ENCODE measurements around the gene ZNF536. TPM values are rescaled to one million over a fixed set of nuclear protein-coding genes. Genes with fewer than 3 reads are reported as not detected.

ZNF536 gene
- total RNA-seq, 1 experiment from 2014 or later: 0.35 TPM

- Mint-ChIP-seq H3K36me3 (no peaks in the 10 kb centered on the region), H3K4me1 (no peaks in the 10 kb centered on the region), H3K27ac (no peak overlapping the region), H3K27me3 (ENCODE audit: low read depth) (no peaks in the 10 kb centered on the region; the same call in 1 of the 2 replicates), H3K4me3 (no peak overlapping the region), H3K9me3 (0 out of 2 replicates have a peak, but pooled peaks cover 6% of the 10 kb centered on the region)
- POLR2A ChIA-PET: no interaction called here
- TF ChIP-seq ZNF396 (CRISPR knock-in tag; IDR thresholded peaks at IDR 0.05; ENCODE audit: borderline replicate concordance) (no peak), NR1H2 (CRISPR knock-in tag; IDR thresholded peaks at IDR 0.05) (no peak), NFYB (CRISPR knock-in tag; conservative IDR thresholded peaks at IDR 0.05; ENCODE audit: low read depth) (no peak), NR3C1 (CRISPR knock-in tag; conservative IDR thresholded peaks at IDR 0.05; ENCODE audit: low read depth) (no peak), ZNF138 (CRISPR knock-in tag; conservative IDR thresholded peaks at IDR 0.05) (no peak), E2F4 (CRISPR knock-in tag; IDR thresholded peaks at IDR 0.05; ENCODE audit: borderline replicate concordance, low read depth) (no peak)
- TF ChIP-seq, protein P1, sequence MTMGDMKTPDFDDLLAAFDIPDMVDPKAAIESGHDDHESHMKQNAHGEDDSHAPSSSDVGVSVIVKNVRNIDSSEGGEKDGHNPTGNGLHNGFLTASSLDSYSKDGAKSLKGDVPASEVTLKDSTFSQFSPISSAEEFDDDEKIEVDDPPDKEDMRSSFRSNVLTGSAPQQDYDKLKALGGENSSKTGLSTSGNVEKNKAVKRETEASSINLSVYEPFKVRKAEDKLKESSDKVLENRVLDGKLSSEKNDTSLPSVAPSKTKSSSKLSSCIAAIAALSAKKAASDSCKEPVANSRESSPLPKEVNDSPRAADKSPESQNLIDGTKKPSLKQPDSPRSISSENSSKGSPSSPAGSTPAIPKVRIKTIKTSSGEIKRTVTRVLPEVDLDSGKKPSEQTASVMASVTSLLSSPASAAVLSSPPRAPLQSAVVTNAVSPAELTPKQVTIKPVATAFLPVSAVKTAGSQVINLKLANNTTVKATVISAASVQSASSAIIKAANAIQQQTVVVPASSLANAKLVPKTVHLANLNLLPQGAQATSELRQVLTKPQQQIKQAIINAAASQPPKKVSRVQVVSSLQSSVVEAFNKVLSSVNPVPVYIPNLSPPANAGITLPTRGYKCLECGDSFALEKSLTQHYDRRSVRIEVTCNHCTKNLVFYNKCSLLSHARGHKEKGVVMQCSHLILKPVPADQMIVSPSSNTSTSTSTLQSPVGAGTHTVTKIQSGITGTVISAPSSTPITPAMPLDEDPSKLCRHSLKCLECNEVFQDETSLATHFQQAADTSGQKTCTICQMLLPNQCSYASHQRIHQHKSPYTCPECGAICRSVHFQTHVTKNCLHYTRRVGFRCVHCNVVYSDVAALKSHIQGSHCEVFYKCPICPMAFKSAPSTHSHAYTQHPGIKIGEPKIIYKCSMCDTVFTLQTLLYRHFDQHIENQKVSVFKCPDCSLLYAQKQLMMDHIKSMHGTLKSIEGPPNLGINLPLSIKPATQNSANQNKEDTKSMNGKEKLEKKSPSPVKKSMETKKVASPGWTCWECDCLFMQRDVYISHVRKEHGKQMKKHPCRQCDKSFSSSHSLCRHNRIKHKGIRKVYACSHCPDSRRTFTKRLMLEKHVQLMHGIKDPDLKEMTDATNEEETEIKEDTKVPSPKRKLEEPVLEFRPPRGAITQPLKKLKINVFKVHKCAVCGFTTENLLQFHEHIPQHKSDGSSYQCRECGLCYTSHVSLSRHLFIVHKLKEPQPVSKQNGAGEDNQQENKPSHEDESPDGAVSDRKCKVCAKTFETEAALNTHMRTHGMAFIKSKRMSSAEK (CRISPR knock-in tag; IDR thresholded peaks at IDR 0.05; ENCODE audit: borderline replicate concordance): no peak
- ATAC-seq (no peak), DNase-seq (ENCODE audit: low spot score) (no peak)
- CTCF ChIA-PET: interaction anchor here (0.6 to 1.3 kb wide), 2 partner anchors 551 to 617 kb away, joined by 3 to 4 read pairs; no protein-coding TSS in a partner anchor
These were observed 38.7 kb upstream of the ZNF536 start for GRCh38 chr19:30333291-30334065.

DNA sequence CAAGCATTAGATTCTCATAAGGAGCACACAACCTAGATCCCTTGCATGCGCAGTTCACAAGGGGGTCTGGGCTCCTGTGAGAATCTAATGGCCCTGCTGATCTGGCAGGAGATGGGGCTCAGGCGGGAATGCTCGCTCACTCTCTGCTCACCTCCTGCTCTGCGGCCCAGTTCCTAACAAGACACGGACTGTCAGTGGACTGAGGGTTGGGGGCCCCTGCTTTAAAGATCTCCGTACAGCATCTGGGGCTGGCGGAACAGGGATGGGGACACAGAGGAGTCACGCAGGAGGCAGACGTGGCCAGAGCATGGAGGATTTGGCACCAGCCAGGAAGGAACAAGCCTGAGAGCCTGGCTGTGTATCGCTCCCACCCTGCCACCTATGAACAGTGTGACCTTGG, 37.3 kb upstream of the ZNF536 start:
- 0 out of 2 replicates have a peak, but pooled peaks cover 6% of the 10 kb centered on the region for H3K9me3 Mint-ChIP-seq
- H3K36me3 Mint-ChIP-seq: no peaks in the 10 kb centered on the region
- no peak overlapping the region for H3K4me3 Mint-ChIP-seq
- TF ChIP-seq, protein P2, sequence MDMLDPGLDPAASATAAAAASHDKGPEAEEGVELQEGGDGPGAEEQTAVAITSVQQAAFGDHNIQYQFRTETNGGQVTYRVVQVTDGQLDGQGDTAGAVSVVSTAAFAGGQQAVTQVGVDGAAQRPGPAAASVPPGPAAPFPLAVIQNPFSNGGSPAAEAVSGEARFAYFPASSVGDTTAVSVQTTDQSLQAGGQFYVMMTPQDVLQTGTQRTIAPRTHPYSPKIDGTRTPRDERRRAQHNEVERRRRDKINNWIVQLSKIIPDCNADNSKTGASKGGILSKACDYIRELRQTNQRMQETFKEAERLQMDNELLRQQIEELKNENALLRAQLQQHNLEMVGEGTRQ (CRISPR knock-in tag; IDR thresholded peaks at IDR 0.05): no peak
- TF ChIP-seq GTF2I (CRISPR knock-in tag; conservative IDR thresholded peaks at IDR 0.05) (no peak), HMGA2 (CRISPR knock-in tag; IDR thresholded peaks at IDR 0.05) (no peak), CTCF (IDR thresholded peaks at IDR 0.05) (no peak), ZNF138 (CRISPR knock-in tag; conservative IDR thresholded peaks at IDR 0.05) (no peak), ZBTB21 (CRISPR knock-in tag; IDR thresholded peaks at IDR 0.05; ENCODE audit: borderline replicate concordance) (no peak), JUN (CRISPR knock-in tag; IDR thresholded peaks at IDR 0.05) (no peak)
- H3K27ac Mint-ChIP-seq: no peak overlapping the region
- H3K4me1 Mint-ChIP-seq: no peaks in the 10 kb centered on the region
- H3K27me3 Mint-ChIP-seq (ENCODE audit: low read depth): no peaks in the 10 kb centered on the region; the same call in 1 of the 2 replicates
- no peak for ATAC-seq
- POLR2A ChIA-PET: no interaction called here
- no peak for DNase-seq (ENCODE audit: low spot score)
- CTCF ChIA-PET: interaction anchor here (0.7 to 0.8 kb wide), 2 partner anchors 20 to 111 kb away, joined by 3 to 4 read pairs; no protein-coding TSS in a partner anchor
